ENCODE results near the gene KCNN4.

- TF ChIP-seq CTCF (IDR thresholded peaks at IDR 0.05) = no peak
- TF ChIP-seq EZH2 (IDR thresholded peaks at IDR 0.05) = no peak
- TF ChIP-seq EZH2phosphoT487 (IDR thresholded peaks at IDR 0.05) = no peak
Measured at GRCh38 chr19:43779147-43779819, 1.5 kb downstream of the KCNN4 start.

All from neural progenitor cell (in vitro differentiated cells).